HCT116 (cell line): ENCODE measurements around the gene RCAN3. TPM values are rescaled to one million over a fixed set of nuclear protein-coding genes. Genes with fewer than 3 reads are reported as not detected.

Experiments
- ATAC-seq: fragments of 200-7000 bp; cut with Tn5 transposase; 2 replicates; pipeline ENCODE4 v1.9.1; 2020; ENCODE audit warnings: mild to moderate bottlenecking, moderate library complexity
- BruUV-seq: library from RNA; stranded (reverse); fragments of 400-500 nt; replicated peaks from 2 replicates; lab custom pipeline; 2021; lab: Mats Ljungman, UMichigan
- CTCF ChIA-PET: fragments of 300-600 bp; sonication (Branson Sonifier 250); formaldehyde crosslinking; loops from one replicate; lab custom pipeline; 2021; ENCODE audit warnings: antibody characterized with exemption; lab: Charles Lee
- POLR2A ChIA-PET: fragments of 300-600, 350-600 bp; sonication (Branson Sonifier 250); formaldehyde crosslinking; loops from one replicate; lab custom pipeline; 2021; ENCODE audit warnings: antibody characterized with exemption; lab: Charles Lee
- RAD21 ChIA-PET, 2 experiments: fragments of 300-600 bp; sonication (Branson Sonifier 250); formaldehyde crosslinking; loops; one replicate each; lab custom pipeline; 2023; ENCODE audit warnings: low total read pairs in 2 of 2; ENCODE audit not compliant: uncharacterized antibody in 2 of 2, unreplicated experiment in 2 of 2, low non-redundant PET in 1 of 2; lab: Charles Lee
- DNase-seq: peaks from one replicate; pipeline ENCODE4 v3.0.0-alpha.2; 2010; ENCODE audit warnings: low read depth, low spot score
- H2AFZ ChIP-seq: fragments of 200-600 bp; shearing (Covaris generic), sonication (generic); 2 replicates; pipeline ENCODE4 v1.6.1; 2017; ENCODE audit warnings: low read depth, mixed run types, mixed read lengths, antibody characterized with exemption, low read length; ENCODE audit not compliant: poor library complexity, severe bottlenecking
- H3K27ac ChIP-seq: 2 replicates; pipeline ENCODE4 v1.5.1; 2012; ENCODE audit warnings: low read depth, low read length
- H3K27me3 ChIP-seq: fragments of 200-600 bp; sonication (generic); 2 replicates; pipeline ENCODE4 v1.6.1; 2016; ENCODE audit warnings: mixed run types, low read length, mixed read lengths; ENCODE audit not compliant: insufficient read depth
- H3K36me3 ChIP-seq, 2 experiments: fragments of 200-500 bp in 1 of 2; fragments of 200-600 bp in 1 of 2; sonication (Bioruptor generic) in 1 of 2; sonication (generic) in 1 of 2; 2 replicates each; pipeline versions ENCODE4 v1.5.1 to v1.6.1; 2014 to 2016; ENCODE audit warnings: low read length in 2 of 2, inconsistent platforms in 1 of 2, mixed read lengths in 1 of 2, mixed run types in 1 of 2; ENCODE audit not compliant: insufficient read depth in 2 of 2, control insufficient read depth in 1 of 2
- H3K4me1 ChIP-seq, 2 experiments: fragments of 200-600 bp in 1 of 2; sonication (generic) in 1 of 2; 2 replicates each; pipeline versions ENCODE4 v1.5.1 to v1.6.1; 2012 to 2017; ENCODE audit warnings: low read length in 2 of 2, inconsistent platforms in 1 of 2, mild to moderate bottlenecking in 1 of 2, mixed read lengths in 1 of 2, mixed run types in 1 of 2, moderate library complexity in 1 of 2; ENCODE audit not compliant: insufficient read depth in 2 of 2, control insufficient read depth in 1 of 2
- H3K4me2 ChIP-seq: fragments of 200-600 bp; sonication (generic); 2 replicates; pipeline ENCODE4 v1.6.1; 2017; ENCODE audit warnings: mixed run types, low read length, mixed read lengths
- H3K4me3 ChIP-seq, 2 experiments: fragments of 200-600 bp in 1 of 2; sonication (generic) in 1 of 2; replicated peaks in 1 of 2; 2 replicates each; pipeline ENCODE4 v1.5.1; 2011 to 2016; ENCODE audit warnings: low read length in 2 of 2, control low read depth in 1 of 2, low read depth in 1 of 2, mild to moderate bottlenecking in 1 of 2, mixed read lengths in 1 of 2, mixed run types in 1 of 2
- H3K79me2 ChIP-seq: fragments of 200-600 bp; sonication (generic); 2 replicates; pipeline ENCODE4 v1.6.1; 2017; ENCODE audit warnings: mild to moderate bottlenecking, mixed run types, low read length, moderate library complexity, mixed read lengths; ENCODE audit not compliant: insufficient read depth
- H3K9ac ChIP-seq: fragments of 200-600 bp; sonication (generic); 2 replicates; pipeline ENCODE4 v1.6.1; 2016; ENCODE audit warnings: low read length, mixed read lengths
- H3K9me2 ChIP-seq: fragments of 200-600 bp; sonication (generic), shearing (Covaris generic); 2 replicates; pipeline ENCODE4 v1.6.1; 2017; ENCODE audit warnings: mixed run types, mild to moderate bottlenecking, moderate library complexity; ENCODE audit not compliant: insufficient read depth
- H3K9me3 ChIP-seq, 2 experiments: fragments of 200-500 bp in 1 of 2; fragments of 200-600 bp in 1 of 2; sonication (Bioruptor generic) in 1 of 2; sonication (generic) in 1 of 2; 2 replicates each; pipeline ENCODE4 v1.6.1; 2014 to 2017; ENCODE audit warnings: low read length in 2 of 2, mixed read lengths in 2 of 2, inconsistent platforms in 1 of 2, low read depth in 1 of 2, mild to moderate bottlenecking in 1 of 2, mixed run types in 1 of 2, moderate library complexity in 1 of 2; ENCODE audit not compliant: control insufficient read depth in 1 of 2, insufficient read depth in 1 of 2
- H4K20me1 ChIP-seq: fragments of 200-600 bp; sonication (generic), shearing (Covaris generic); 2 replicates; pipeline ENCODE4 v1.6.1; 2017; ENCODE audit warnings: mixed run types, mild to moderate bottlenecking, moderate library complexity; ENCODE audit not compliant: insufficient read depth
- CTCF ChIP-seq, 3 experiments: fragments of 200-600 bp in 1 of 3; sonication (generic) in 1 of 3; IDR thresholded peaks in 2 of 3; conservative IDR thresholded peaks in 1 of 3; 2 replicates each; pipeline ENCODE4 v1.5.1; 2012 to 2017; ENCODE audit warnings: low read depth in 2 of 3, low read length in 2 of 3, antibody characterized with exemption in 1 of 3, borderline replicate concordance in 1 of 3, control low read depth in 1 of 3, mild to moderate bottlenecking in 1 of 3, mixed read lengths in 1 of 3, mixed run types in 1 of 3, moderate library complexity in 1 of 3; ENCODE audit not compliant: insufficient read depth in 1 of 3
- EGR1 ChIP-seq: IDR thresholded peaks from 2 replicates; pipeline ENCODE4 v1.6.1; 2012; ENCODE audit warnings: low read depth
- EZH2 ChIP-seq: fragments of 200-600 bp; sonication (generic); IDR thresholded peaks from 2 replicates; pipeline ENCODE4 v1.6.1; 2017; ENCODE audit warnings: antibody characterized with exemption, mixed run types
- EZH2phosphoT487 ChIP-seq: fragments of 200-600 bp; IDR thresholded peaks from 2 replicates; pipeline ENCODE4 v1.6.1; 2018; ENCODE audit warnings: antibody characterized with exemption, borderline replicate concordance
- FOSL1 ChIP-seq: IDR thresholded peaks from 2 replicates; pipeline ENCODE4 v1.6.1; 2012; ENCODE audit warnings: low read depth
- JUND ChIP-seq: IDR thresholded peaks from 2 replicates; pipeline ENCODE4 v1.6.1; 2012
- POLR2A ChIP-seq: IDR thresholded peaks from 2 replicates; pipeline ENCODE4 v1.7.0; 2011; ENCODE audit warnings: borderline replicate concordance; ENCODE audit not compliant: insufficient read depth, insufficient read length; ENCODE audit errors: extremely low read depth
- POLR2AphosphoS5 ChIP-seq: IDR thresholded peaks from 2 replicates; pipeline ENCODE4 v1.6.1; 2011; ENCODE audit warnings: mild to moderate bottlenecking, low read depth, low read length, moderate library complexity
- REST ChIP-seq: IDR thresholded peaks from 2 replicates; pipeline ENCODE4 v1.6.1; 2012; ENCODE audit warnings: low read depth
- SIN3A ChIP-seq: IDR thresholded peaks from 2 replicates; pipeline ENCODE4 v1.6.1; 2012; ENCODE audit warnings: low read depth
- SP1 ChIP-seq: IDR thresholded peaks from 2 replicates; pipeline ENCODE4 v1.6.1; 2012; ENCODE audit warnings: low read depth
- TCF7L2 ChIP-seq: IDR thresholded peaks from 2 replicates; pipeline ENCODE4 v1.7.0; 2011; ENCODE audit warnings: borderline replicate concordance, inconsistent platforms; ENCODE audit not compliant: insufficient read depth, insufficient read length; ENCODE audit errors: extremely low read depth
- YY1 ChIP-seq: IDR thresholded peaks from 2 replicates; pipeline ENCODE4 v1.6.1; 2011; ENCODE audit warnings: low read length, low read depth, moderate library complexity, mild to moderate bottlenecking; ENCODE audit not compliant: insufficient replicate concordance; ENCODE audit errors: extremely low read depth
- ZFX ChIP-seq: fragments of 450-650 bp; IDR thresholded peaks from 2 replicates; pipeline ENCODE4 v1.6.1; 2017
- intact Hi-C: fragments of 100-400 bp; cut with micrococcal nuclease; formaldehyde crosslinking; loops from 2 replicates; pipeline ENCODE4 v1.10.0; 2022
- total RNA-seq: library from RNA; stranded (reverse); gene quantifications from one replicate; pipeline ENCODE4 v1.2.1, GENCODE V29; 2021; ENCODE audit not compliant: unreplicated experiment
- TF ChIP-seq, protein P1 (sequence below): IDR thresholded peaks from 2 replicates; pipeline ENCODE4 v1.6.1; 2012
- TF ChIP-seq, protein P2 (sequence below): IDR thresholded peaks from 2 replicates; pipeline ENCODE4 v1.6.1; 2012
- TF ChIP-seq, protein P3 (sequence below): IDR thresholded peaks from 2 replicates; pipeline ENCODE4 v1.6.1; 2011; ENCODE audit warnings: mild to moderate bottlenecking, low read length, moderate library complexity; ENCODE audit not compliant: insufficient replicate concordance; ENCODE audit errors: extremely low read depth

The RCAN3 gene
- total RNA-seq, 1 experiment from 2014 or later, result 13.3 TPM

DNA sequence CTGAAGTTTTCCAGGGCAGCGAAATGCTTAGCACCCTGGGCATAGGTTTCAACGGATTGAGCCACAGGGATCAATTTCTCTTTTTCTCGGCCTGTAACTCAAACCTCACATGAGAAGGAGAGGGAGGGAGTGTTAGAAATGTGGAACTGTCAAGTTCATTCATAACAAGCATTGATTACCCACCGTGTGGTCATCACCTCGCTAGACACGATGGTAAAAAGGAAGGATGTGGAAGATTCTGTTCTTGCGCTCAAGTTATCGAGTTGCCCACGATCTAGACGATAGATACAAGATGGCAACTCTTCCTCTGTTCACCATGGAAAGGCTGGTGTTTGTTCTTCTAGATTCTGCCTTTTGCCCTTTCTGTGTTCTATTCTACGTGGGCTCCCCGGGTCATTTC lies 4.0 kb upstream of the RCAN3 start:
- DNase-seq, result no peak
- CTCF ChIA-PET, result no interaction called here
- H3K4me2 ChIP-seq, result no peak overlapping the region
- no TSS peak for BruUV-seq
- peaks cover 11 to 21% of the 10 kb centered on the region in 2 experiments for H3K4me1 ChIP-seq
- no peaks in the 10 kb centered on the region for H3K9me3 ChIP-seq
- H3K79me2 ChIP-seq, result no peaks in the 10 kb centered on the region
- no peak overlapping the region for H3K9ac ChIP-seq
- no peak overlapping the region for H3K27ac ChIP-seq
- intact Hi-C loops, result no loop called here
- ATAC-seq, result no peak
- POLR2A ChIA-PET, result no interaction called here
- no peaks in the 10 kb centered on the region for H4K20me1 ChIP-seq
- H3K4me3 ChIP-seq, result no peak overlapping the region
- RAD21 ChIA-PET, result no interaction called here
- TF ChIP-seq YY1 (no peak), POLR2A (no peak), SIN3A (no peak), EZH2phosphoT487 (no peak), JUND (no peak), CTCF (IDR thresholded peaks at IDR 0.05 in 2 of 3, conservative IDR thresholded peaks at IDR 0.05 in 1 of 3; ENCODE audit: borderline replicate concordance in 1 of 3, insufficient read depth in 1 of 3, low read depth in 2 of 3, low read length in 2 of 3) (no peak), SP1 (no peak), ZFX (no peak), POLR2AphosphoS5 (no peak), EGR1 (no peak), TCF7L2 (no peak), REST (no peak), EZH2 (no peak), FOSL1 (no peak)
- TF ChIP-seq, protein P1, sequence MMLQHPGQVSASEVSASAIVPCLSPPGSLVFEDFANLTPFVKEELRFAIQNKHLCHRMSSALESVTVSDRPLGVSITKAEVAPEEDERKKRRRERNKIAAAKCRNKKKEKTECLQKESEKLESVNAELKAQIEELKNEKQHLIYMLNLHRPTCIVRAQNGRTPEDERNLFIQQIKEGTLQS, result no peak
- TF ChIP-seq, protein P2, sequence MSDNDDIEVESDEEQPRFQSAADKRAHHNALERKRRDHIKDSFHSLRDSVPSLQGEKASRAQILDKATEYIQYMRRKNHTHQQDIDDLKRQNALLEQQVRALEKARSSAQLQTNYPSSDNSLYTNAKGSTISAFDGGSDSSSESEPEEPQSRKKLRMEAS, result no peak
- TF ChIP-seq, protein P3, sequence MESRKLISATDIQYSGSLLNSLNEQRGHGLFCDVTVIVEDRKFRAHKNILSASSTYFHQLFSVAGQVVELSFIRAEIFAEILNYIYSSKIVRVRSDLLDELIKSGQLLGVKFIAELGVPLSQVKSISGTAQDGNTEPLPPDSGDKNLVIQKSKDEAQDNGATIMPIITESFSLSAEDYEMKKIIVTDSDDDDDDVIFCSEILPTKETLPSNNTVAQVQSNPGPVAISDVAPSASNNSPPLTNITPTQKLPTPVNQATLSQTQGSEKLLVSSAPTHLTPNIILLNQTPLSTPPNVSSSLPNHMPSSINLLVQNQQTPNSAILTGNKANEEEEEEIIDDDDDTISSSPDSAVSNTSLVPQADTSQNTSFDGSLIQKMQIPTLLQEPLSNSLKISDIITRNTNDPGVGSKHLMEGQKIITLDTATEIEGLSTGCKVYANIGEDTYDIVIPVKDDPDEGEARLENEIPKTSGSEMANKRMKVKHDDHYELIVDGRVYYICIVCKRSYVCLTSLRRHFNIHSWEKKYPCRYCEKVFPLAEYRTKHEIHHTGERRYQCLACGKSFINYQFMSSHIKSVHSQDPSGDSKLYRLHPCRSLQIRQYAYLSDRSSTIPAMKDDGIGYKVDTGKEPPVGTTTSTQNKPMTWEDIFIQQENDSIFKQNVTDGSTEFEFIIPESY, result no peak
- no peaks in the 10 kb centered on the region for H3K36me3 ChIP-seq
- no peaks in the 10 kb centered on the region for H3K27me3 ChIP-seq
- no peaks in the 10 kb centered on the region for H3K9me2 ChIP-seq
- H2AFZ ChIP-seq, result no peak overlapping the region
